Stimulated activated CD4-positive, alpha-beta T cell treated with anti-CD3 and anti-CD28 coated beads, Interleukin-1b, Interleukin-23, amount 100 ng/mL, for 4 hours (primary cell): ENCODE data around the gene PLCH2.

Source experiments
- DNase-seq, 2 donors: peaks; one replicate each; pipeline ENCODE4 v3.0.0-alpha.2; 2020; ENCODE audit warnings: low read depth in 2 of 2

PLCH2 gene

GRCh38 chr1:2479618-2480017 lies 3.5 kb downstream of the PLCH2 start:
- DNase-seq: no peak

- no peak for DNase-seq
Observed at GRCh38 chr1:2480236-2480985, 4.3 kb downstream of the PLCH2 start.

GRCh38 chr1:2480986-2481364 lies 4.9 kb downstream of the PLCH2 start:
- DNase-seq: no peak

- DNase-seq: no peak
Observed at GRCh38 chr1:2481885-2482284, 5.8 kb downstream of the PLCH2 start.

GRCh38 chr1:2482588-2482987 lies 6.5 kb downstream of the PLCH2 start:
- DNase-seq: no peak

GRCh38 chr1:2483026-2483425 lies 6.9 kb downstream of the PLCH2 start:
- DNase-seq: no peak

- no peak for DNase-seq
Observed at GRCh38 chr1:2483970-2484369, 7.9 kb downstream of the PLCH2 start.

GRCh38 chr1:2486041-2486440 lies 10.0 kb downstream of the PLCH2 start:
- no peak for DNase-seq

GRCh38 chr1:2486558-2486957 lies 10.5 kb downstream of the PLCH2 start:
- no peak for DNase-seq

GRCh38 chr1:2488688-2489087 lies 12.6 kb downstream of the PLCH2 start:
- no peak for DNase-seq

- no peak for DNase-seq
Observed at GRCh38 chr1:2489615-2490014, 13.5 kb downstream of the PLCH2 start.

- DNase-seq: no peak
Observed at GRCh38 chr1:2492091-2492490, 16.0 kb downstream of the PLCH2 start.

GRCh38 chr1:2493218-2493617 lies 17.1 kb downstream of the PLCH2 start:
- DNase-seq: no peak

GRCh38 chr1:2493691-2494322 lies 17.7 kb downstream of the PLCH2 start:
- DNase-seq: no peak

GRCh38 chr1:2494323-2494693 lies 18.2 kb downstream of the PLCH2 start:
- DNase-seq: no peak

GRCh38 chr1:2495026-2495425 lies 18.9 kb downstream of the PLCH2 start:
- DNase-seq: no peak

GRCh38 chr1:2495546-2495945 lies 19.5 kb downstream of the PLCH2 start:
- DNase-seq: no peak

GRCh38 chr1:2496087-2496622 lies 20.1 kb downstream of the PLCH2 start:
- no peak for DNase-seq

- no peak for DNase-seq
Observed at GRCh38 chr1:2496746-2497145, 20.7 kb downstream of the PLCH2 start.

- no peak for DNase-seq
Observed at GRCh38 chr1:2497891-2498290, 21.8 kb downstream of the PLCH2 start.

GRCh38 chr1:2498648-2499047 lies 22.6 kb downstream of the PLCH2 start:
- no peak for DNase-seq

GRCh38 chr1:2499260-2499659 lies 23.2 kb downstream of the PLCH2 start:
- DNase-seq: no peak

GRCh38 chr1:2499986-2500596 lies 24.0 kb downstream of the PLCH2 start:
- no peak for DNase-seq
